HFF-Myc (cell line): Measurements from ENCODE around the gene SCGB3A1.

Experiments
- DNase-seq: peaks from one replicate; pipeline ENCODE4 v3.0.0-alpha.2; 2011; ENCODE audit warnings: low read depth; ENCODE audit errors: extremely low read depth
- H3K4me3 ChIP-seq: replicated peaks from 2 replicates; pipeline ENCODE4 v1.5.1; 2011; ENCODE audit warnings: low read depth, mild to moderate bottlenecking, control low read depth, low read length
- TF ChIP-seq, protein P1 (sequence below): IDR thresholded peaks from 2 replicates; pipeline ENCODE4 v1.5.1; 2012; ENCODE audit warnings: mild to moderate bottlenecking, low read depth, low read length, control low read depth; ENCODE audit errors: missing control alignments

The SCGB3A1 gene

DNA sequence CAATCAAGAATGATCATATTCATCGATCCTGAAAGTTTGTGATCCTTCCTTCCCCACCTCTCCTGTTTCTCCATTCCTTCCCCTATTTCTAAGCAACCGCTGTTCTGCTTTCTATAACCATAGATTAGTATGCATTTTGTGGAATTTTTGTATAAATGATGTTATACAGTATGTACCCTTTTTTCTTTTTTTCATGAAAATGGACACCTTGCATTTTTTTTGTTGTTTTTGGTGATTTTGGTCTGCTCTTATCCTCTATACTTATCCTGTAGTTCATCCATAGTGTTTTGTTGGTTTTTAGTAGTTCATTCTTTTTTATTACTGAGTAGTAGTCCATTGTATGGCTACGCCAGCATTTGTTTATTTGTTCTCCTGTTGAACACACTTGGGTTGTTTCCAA lies 46.1 kb downstream of the SCGB3A1 start:
- no peak for DNase-seq
- no peak overlapping the region for H3K4me3 ChIP-seq
- TF ChIP-seq, protein P1, sequence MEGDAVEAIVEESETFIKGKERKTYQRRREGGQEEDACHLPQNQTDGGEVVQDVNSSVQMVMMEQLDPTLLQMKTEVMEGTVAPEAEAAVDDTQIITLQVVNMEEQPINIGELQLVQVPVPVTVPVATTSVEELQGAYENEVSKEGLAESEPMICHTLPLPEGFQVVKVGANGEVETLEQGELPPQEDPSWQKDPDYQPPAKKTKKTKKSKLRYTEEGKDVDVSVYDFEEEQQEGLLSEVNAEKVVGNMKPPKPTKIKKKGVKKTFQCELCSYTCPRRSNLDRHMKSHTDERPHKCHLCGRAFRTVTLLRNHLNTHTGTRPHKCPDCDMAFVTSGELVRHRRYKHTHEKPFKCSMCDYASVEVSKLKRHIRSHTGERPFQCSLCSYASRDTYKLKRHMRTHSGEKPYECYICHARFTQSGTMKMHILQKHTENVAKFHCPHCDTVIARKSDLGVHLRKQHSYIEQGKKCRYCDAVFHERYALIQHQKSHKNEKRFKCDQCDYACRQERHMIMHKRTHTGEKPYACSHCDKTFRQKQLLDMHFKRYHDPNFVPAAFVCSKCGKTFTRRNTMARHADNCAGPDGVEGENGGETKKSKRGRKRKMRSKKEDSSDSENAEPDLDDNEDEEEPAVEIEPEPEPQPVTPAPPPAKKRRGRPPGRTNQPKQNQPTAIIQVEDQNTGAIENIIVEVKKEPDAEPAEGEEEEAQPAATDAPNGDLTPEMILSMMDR = no peak

DNA sequence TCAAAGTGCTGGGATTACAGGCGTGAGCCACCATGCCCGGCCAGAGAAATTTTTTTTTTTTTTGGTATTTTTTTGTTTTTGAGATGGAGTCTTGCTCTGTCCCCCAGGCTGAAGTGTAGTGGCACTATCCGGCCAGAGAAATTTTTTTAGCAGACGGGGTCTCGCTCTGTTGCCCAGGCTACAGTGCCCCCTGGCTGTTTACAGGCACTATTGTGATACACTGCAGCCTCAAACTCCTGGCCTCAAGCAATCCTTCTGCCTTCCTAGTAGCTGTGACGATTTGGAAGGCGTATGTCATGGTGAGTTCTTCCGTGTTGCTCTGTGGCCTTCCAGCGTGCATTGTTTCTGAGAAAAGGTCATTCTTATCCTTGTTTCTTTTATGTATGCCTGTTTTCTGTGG lies 49.6 kb downstream of the SCGB3A1 start:
- no peak for DNase-seq
- TF ChIP-seq, protein P1 = no peak
- H3K4me3 ChIP-seq = no peak overlapping the region
